Measurements from ENCODE around the gene IL4R. TPM values are rescaled to one million over a fixed set of nuclear protein-coding genes. Genes with fewer than 3 reads are reported as not detected.

Gene IL4R
- total and polyA plus RNA-seq, 7 donors = 2.1 to 9.6 (median 6.5) TPM

DNA sequence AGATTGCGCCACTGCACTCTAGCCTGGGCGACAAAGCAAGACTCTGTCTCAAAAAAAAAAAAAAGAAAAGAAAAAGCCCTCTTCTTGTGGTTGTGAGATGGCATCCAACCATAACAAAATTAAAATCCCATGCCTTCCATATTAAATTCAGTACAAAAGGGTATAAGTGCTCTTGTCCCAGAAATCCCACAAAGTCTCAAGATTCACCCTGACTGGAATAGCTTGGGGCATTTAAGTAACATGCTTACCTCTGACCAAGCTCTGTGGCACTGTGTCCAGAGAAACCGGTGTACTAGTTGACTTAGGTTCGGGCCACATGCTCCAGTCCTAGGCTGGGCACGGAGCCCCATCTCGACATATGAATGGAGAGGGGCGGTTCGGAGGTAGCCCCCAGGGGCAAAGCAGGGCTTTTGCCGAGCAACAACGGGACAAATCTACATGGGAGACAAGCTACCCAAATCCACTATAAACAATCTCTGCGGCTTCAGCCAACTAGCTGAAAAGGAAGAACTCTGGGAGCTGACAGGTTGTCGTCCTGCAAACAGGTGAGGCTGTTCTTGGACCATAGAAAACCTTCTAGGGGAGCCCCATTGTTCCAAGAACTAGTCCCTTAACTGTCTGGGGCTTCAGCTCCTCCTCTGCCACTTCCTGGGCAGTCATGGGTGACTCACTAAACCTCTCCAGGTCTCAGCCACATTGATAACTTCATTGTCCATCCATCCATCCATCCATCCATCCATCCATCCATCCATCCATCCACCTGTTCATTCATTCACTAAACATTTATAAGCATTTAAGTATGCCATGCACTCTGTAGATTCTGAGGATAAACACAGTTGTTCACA lies 10.3 kb upstream of the IL4R start:
- ATAC-seq = no peak
- DNase-seq = no peak
- Histone ChIP-seq H3K9me3 (no peaks in the 10 kb centered on the region), H3K36me3 (ENCODE audit: insufficient read depth in 1 of 2, low read depth in 1 of 2) (no peaks in the 10 kb centered on the region), H3K27me3 (ENCODE audit: insufficient read depth in 3 of 3, low read length in 2 of 3) (no peaks in the 10 kb centered on the region), H3K4me3 (no peak overlapping the region), H3K4me1 (no peaks in the 10 kb centered on the region), H3K27ac (no peak overlapping the region)
- TF ChIP-seq, protein P1, sequence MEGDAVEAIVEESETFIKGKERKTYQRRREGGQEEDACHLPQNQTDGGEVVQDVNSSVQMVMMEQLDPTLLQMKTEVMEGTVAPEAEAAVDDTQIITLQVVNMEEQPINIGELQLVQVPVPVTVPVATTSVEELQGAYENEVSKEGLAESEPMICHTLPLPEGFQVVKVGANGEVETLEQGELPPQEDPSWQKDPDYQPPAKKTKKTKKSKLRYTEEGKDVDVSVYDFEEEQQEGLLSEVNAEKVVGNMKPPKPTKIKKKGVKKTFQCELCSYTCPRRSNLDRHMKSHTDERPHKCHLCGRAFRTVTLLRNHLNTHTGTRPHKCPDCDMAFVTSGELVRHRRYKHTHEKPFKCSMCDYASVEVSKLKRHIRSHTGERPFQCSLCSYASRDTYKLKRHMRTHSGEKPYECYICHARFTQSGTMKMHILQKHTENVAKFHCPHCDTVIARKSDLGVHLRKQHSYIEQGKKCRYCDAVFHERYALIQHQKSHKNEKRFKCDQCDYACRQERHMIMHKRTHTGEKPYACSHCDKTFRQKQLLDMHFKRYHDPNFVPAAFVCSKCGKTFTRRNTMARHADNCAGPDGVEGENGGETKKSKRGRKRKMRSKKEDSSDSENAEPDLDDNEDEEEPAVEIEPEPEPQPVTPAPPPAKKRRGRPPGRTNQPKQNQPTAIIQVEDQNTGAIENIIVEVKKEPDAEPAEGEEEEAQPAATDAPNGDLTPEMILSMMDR (IDR thresholded peaks at IDR 0.05) = no peak
- intact Hi-C loops (cut with DNase I) = no loop called here
- WGBS, 3 donors = 76 to 78% (median 78%) methylated on average over 12 of the region's 12 CpGs

DNA sequence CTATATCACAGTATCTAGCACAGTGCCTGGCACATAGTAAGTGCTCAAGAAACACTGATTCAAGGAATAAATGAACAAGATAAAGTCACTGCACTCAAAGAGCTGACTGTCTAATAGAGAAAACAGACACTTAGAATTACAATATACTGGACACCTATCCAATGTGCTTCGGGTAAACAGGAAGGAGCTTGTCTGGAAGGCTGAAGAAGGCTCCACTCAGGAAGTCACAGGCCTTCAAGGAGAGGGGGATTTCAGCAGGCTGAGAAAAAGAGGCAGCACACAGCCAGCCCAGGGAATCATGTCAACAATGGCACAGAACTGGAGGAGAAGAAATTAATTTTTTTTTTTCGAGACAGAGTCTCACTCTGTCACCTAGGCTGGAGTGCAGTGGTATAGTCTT lies 9.7 kb upstream of the IL4R start:
- H3K9me3 ChIP-seq = no peaks in the 10 kb centered on the region
- 68 to 74% (median 70%) methylated on average over 2 of the region's 2 CpGs for WGBS, 3 donors
- H3K27me3 ChIP-seq (ENCODE audit: insufficient read depth in 3 of 3, low read length in 2 of 3) = no peaks in the 10 kb centered on the region
- no peak for ATAC-seq
- no peak for DNase-seq
- TF ChIP-seq, protein P1 (IDR thresholded peaks at IDR 0.05) = no peak
- H3K4me1 ChIP-seq = no peaks in the 10 kb centered on the region
- H3K27ac ChIP-seq = no peak overlapping the region
- H3K4me3 ChIP-seq = no peak overlapping the region
- H3K36me3 ChIP-seq (ENCODE audit: insufficient read depth in 1 of 2, low read depth in 1 of 2) = no peaks in the 10 kb centered on the region
- intact Hi-C loops (cut with DNase I) = no loop called here

DNA sequence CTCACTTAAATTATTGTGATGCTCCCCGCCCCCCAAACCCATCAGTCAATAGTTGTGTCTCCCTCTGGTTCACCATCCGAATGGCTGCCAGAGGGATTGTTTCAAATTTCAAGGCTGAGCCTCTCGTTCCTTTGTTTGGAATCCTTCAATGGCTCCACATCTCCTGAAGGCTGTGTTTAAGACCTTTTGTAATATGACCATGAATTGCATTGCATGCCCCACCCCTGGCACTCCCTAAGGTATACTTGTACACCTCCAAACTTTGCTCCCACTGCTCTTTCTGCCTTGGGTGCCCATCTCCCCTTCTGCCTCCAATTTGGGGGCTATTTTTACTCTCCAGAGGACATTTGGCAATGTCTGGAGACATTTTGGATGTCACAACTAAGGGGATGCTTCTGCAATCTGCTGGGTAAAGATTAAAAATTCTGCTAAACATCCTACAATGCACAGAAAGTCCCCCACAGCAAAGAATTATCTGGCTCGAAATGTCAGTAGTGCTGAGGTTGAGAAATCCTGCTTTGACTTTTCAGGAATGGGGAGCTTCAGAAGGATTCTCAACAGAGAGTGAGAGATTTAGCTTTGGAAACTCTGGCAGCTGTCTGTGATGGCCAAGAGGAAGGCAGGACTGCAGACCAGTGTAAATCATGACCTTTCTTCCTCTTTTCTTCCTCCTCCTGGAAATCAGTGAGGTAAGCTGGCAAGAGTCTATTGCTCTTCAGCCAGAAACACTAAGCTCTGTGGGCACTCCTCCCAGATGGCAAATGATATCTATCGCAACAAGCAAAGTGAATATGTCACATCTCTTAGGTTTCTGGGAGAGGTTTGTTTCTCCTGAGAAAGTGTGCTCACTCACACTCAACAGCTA lies 8.7 kb upstream of the IL4R start:
- Histone ChIP-seq H3K4me1 (no peaks in the 10 kb centered on the region), H3K27me3 (ENCODE audit: insufficient read depth in 3 of 3, low read length in 2 of 3) (no peaks in the 10 kb centered on the region), H3K9me3 (no peaks in the 10 kb centered on the region), H3K27ac (no peak overlapping the region), H3K4me3 (no peak overlapping the region), H3K36me3 (ENCODE audit: insufficient read depth in 1 of 2, low read depth in 1 of 2) (no peaks in the 10 kb centered on the region)
- 43 to 50% (median 45%) methylated on average over 5 of the region's 5 CpGs for WGBS, 3 donors
- TF ChIP-seq, protein P1 (IDR thresholded peaks at IDR 0.05) = no peak
- no peak for DNase-seq
- no peak for ATAC-seq
- intact Hi-C loops (cut with DNase I) = no loop called here

DNA sequence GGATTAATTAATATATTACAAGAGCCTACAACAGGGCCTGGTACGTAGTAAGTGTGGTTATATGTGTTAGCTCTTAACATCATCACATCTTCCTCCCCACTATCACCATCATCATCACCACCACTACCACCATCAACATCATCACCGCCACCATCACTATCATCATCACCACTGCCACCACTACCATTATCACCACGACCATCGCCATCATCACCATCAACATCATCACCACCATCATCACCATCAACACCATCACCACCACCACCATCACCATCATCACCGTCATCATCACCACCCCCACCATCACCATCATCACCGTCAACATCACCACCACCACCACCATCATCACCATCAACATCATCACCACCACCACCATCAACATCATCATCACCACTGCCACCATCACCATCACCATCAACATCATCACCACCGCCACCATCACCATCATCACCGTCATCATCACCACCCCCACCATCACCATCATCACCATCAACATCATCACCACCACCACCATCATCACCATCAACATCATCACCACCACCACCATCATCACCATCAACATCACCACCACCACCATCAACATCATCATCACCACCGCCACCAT lies 7.8 kb upstream of the IL4R start:
- DNase-seq (no peak), ATAC-seq (no peak)
- no peaks in the 10 kb centered on the region for H3K36me3 ChIP-seq (ENCODE audit: insufficient read depth in 1 of 2, low read depth in 1 of 2)
- TF ChIP-seq, protein P1 (IDR thresholded peaks at IDR 0.05) = no peak
- intact Hi-C loops (cut with DNase I) = no loop called here
- H3K27me3 ChIP-seq (ENCODE audit: insufficient read depth in 3 of 3, low read length in 2 of 3) = no peaks in the 10 kb centered on the region
- 89 to 96% (median 95%) methylated on average over 9 of the region's 9 CpGs for WGBS, 3 donors
- H3K9me3 ChIP-seq = no peaks in the 10 kb centered on the region
- H3K27ac ChIP-seq = no peak overlapping the region
- H3K4me3 ChIP-seq = no peak overlapping the region
- H3K4me1 ChIP-seq = no peaks in the 10 kb centered on the region

All from psoas muscle (tissue), 8 donors.